H1 (cell line): Measurements from ENCODE around the gene COL4A2. TPM values are rescaled to one million over a fixed set of nuclear protein-coding genes. Genes with fewer than 3 reads are reported as not detected.

Experiments
- CHD7 ChIP-seq: fragments of 300-600 bp; sonication (generic); IDR thresholded peaks from 2 replicates; pipeline ENCODE4 v1.7.1; 2012; ENCODE audit warnings: low read length, moderate library complexity, mild to moderate bottlenecking, inconsistent platforms; ENCODE audit not compliant: insufficient replicate concordance
- EZH2 ChIP-seq: fragments of 200-600 bp; sonication (generic); IDR thresholded peaks from 2 replicates; pipeline ENCODE4 v1.7.1; 2012; ENCODE audit warnings: low read depth, mild to moderate bottlenecking, moderate library complexity, low read length, inconsistent platforms; ENCODE audit not compliant: severe bottlenecking
- TBP ChIP-seq: IDR thresholded peaks from 2 replicates; pipeline ENCODE4 v1.6.1; 2011; ENCODE audit warnings: low read depth, low read length, improper control_type of control experiment
- polyA plus RNA-seq, 7 experiments: library from polyadenylated mRNA; depleted of rRNA in 3 of 7; stranded (reverse) in 5 of 7; unstranded in 2 of 7; fragments of >200 nt in 5 of 7; fragments of 200-250 nt in 2 of 7; gene quantifications; 1 replicate in 5 of 7; 2 replicates in 1 of 7; 4 replicates in 1 of 7; pipeline versions ENCODE4 v1.2.1 to v1.2.3, GENCODE V29; 2011 to 2013; ENCODE audit warnings: missing spikeins in 2 of 7, mixed read lengths in 2 of 7
- total RNA-seq: library from RNA; stranded (reverse); fragmentation: NEBNext Ultra II Directional; extraction: Animal tissue kit (Norgen Biotek cat#: 25700); gene quantifications from 2 replicates; pipeline ENCODE4 v1.2.1, GENCODE V29; 2021

Gene COL4A2
- total and polyA plus RNA-seq, 2 of the 8 experiments (the other 6 are each of a cell fraction or from before 2014, with no cell fraction given) = 80.4 to 87.3 TPM

DNA sequence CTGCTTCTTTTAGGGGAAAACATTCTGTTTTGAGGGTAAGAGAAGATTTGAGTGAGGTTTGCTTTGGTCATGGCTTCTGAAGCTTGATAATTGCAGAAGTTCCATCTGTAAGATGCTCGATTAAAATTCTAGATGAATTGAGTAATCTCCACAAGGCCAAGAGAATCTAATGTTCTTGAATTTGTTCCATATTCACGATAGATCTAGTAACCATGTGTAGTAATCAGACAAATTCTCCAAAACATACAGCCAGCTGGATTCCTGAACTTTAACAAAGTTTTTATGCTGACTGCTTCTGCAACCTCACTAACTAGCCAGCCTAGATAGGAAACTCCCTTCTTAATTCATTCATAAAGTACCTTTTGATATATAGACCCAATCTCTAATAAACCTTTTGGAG is 92.7 kb downstream of the COL4A2 start (continued):
- no peak for TF ChIP-seq CHD7
- no peak for TF ChIP-seq TBP
- no peak for TF ChIP-seq EZH2
- TF ChIP-seq, all 59 proteins: peak for 0
